Left renal pelvis (tissue), 4 donors: ENCODE results near the gene KNDC1. TPM values are rescaled to one million over a fixed set of nuclear protein-coding genes. Genes with fewer than 3 reads are reported as not detected.
"Not testable (repeated sequence)": the region's sequence is repeated elsewhere in the genome, so short reads cannot be mapped to it uniquely, and the experiment has no call there.

Experiments used
- DNase-seq, 4 donors: peaks; one replicate each; pipeline ENCODE4 v3.0.0-alpha.2; 2013; ENCODE audit warnings: low read depth in 4 of 4, low spot score in 3 of 4
- polyA plus RNA-seq, 4 donors: library from polyadenylated mRNA; unstranded; fragments of 120-200 nt; gene quantifications; one replicate each; pipeline ENCODE4 v1.2.1, GENCODE V29; 2013; ENCODE audit not compliant: insufficient read length in 4 of 4

Gene KNDC1
- polyA plus RNA-seq, 4 donors = 2.5 to 10.0 (median 6.9) TPM

DNA sequence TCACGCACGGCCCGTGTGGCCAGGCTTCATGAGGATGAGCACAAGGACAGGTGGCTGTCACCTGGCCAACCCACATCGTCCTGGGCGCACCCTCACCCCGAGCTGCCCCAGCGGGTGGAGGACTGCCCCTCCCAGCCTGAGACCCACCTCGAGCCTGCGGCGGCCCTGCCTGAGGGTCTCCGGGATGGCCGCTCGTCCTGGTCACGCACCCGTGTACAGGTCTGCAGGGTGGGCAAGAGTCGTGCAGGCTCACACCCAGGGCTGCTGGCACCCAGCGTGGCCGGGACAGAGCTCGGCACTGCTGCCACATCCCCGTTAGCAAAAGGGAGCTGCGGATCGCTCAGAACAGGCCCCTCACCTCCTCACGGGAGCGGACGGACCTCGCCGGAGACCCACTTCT, 55.6 kb downstream of the KNDC1 start:
- no peak for DNase-seq

GRCh38 chr10:133216776-133217175, 56.8 kb downstream of the KNDC1 start:
- no peak for DNase-seq

- no peak for DNase-seq
These were observed 58.0 kb downstream of the KNDC1 start for GRCh38 chr10:133217800-133218589.

DNA sequence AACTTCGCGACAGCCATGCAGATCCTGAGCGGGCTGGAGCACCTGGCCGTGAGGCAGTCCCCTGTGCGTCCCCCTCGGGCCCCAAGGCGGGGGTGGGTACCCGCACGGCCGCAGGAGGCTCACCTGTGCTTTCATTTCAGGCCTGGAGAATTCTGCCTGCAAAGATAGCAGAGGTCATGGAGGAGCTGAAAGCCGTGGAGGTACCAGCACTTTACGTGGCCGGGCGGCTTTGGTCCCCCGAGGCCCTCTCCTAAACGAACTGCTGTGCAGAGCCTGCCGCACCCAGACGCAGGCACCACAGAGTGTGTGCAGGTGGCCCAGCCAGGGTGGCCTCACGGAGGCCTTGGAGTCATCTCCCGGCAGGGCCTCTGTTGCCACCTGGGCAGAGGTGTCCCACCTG, 58.9 kb downstream of the KNDC1 start:
- DNase-seq = no peak

GRCh38 chr10:133219782-133220181, 59.8 kb downstream of the KNDC1 start:
- no peak for DNase-seq

DNA sequence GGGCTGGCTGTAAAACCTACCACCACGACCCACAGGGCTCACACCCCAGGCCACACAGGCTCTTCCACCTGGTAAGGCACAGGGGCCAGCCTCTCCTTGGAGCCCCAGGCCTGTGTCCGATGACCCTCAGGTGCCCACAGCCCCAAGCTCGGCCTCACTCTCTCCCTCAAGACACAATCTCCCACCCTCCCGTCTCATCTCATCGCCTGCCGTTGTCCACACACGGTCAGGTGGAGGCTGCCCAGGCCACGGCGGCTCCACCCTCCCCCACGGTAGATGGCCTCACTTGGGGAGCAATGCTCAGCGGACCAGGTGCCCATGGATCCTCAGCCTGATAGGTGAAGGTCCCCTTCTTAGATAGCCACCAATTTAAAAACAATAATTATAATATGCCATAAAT, 61.3 kb downstream of the KNDC1 start:
- DNase-seq = no peak

DNA sequence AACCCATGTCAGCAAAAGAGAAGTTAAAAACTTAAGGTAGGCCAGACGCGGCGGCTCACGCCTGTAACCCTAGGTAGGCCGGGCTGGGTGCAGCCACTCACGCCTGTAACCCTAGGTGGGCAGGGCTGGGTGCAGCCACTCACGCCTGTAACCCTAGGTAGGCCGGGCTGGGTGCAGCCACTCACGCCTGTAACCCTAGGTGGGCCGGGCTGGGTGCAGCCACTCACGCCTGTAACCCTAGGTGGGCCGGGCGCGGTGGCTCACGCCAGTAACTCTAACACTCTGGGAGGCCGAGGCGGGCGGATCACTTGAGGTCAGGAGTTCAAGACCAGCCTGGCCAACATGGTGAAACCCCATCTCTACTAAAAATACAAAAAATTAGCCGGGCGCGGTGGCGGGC, 61.7 kb downstream of the KNDC1 start:
- not testable (repeated sequence) for DNase-seq

GRCh38 chr10:133224076-133224475, 64.1 kb downstream of the KNDC1 start:
- DNase-seq = no peak

- DNase-seq = peak in 2 of 4 donors; percentile 46 to 60
These were observed 64.8 kb downstream of the KNDC1 start for GRCh38 chr10:133224756-133225372.

DNA sequence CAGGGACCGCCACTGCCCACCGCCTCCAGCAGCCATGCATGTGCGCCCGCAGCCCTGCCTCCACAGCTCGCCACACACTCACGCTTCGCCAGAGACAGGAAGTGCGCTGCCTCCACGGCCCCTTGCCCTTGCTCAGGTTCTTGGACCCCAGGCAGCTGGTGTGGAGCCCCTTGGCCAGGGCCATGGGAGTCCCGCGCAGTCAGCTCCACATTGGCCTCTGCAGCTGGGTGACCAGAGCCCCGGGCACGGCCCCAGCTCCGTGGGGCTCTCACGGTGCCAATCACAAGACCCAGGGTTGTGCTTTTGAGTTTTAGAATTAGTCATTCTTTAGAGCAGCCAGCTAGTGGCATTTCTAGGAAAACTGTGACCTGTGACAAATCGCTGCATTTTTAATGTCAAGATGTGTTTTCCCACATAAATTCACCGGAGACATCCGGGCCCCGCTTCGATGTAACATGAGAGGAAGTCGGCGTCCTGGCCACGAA, 65.7 kb downstream of the KNDC1 start:
- DNase-seq = no peak

DNA sequence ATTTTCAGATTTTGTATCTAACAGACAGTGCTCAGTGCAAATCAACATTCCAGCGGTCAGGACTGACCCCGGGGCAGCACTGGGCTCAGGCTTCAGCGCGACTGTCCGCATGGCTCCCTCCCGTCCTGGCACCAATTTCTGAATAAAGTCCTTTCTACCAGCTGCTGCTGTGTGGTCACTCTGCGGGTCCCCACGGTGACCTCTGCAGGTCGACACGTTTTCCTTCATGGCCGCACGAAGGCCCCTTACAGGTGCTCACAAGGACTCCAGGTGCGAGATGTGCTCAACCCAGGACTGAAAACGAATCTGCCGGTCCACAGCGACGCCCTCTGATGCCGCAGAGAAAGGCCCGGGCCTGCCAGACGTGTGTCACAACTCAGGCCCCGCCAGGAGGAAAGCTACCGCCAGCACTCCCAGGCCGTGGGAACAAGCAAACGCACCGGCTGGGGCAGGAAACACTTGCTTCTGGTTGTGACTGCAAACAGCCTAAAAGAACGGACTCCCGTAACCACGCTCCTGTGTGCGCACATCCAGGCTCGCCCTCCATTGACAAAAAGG, 66.3 kb downstream of the KNDC1 start:
- DNase-seq = no peak

GRCh38 chr10:133227256-133227655, 67.2 kb downstream of the KNDC1 start:
- no peak for DNase-seq

DNA sequence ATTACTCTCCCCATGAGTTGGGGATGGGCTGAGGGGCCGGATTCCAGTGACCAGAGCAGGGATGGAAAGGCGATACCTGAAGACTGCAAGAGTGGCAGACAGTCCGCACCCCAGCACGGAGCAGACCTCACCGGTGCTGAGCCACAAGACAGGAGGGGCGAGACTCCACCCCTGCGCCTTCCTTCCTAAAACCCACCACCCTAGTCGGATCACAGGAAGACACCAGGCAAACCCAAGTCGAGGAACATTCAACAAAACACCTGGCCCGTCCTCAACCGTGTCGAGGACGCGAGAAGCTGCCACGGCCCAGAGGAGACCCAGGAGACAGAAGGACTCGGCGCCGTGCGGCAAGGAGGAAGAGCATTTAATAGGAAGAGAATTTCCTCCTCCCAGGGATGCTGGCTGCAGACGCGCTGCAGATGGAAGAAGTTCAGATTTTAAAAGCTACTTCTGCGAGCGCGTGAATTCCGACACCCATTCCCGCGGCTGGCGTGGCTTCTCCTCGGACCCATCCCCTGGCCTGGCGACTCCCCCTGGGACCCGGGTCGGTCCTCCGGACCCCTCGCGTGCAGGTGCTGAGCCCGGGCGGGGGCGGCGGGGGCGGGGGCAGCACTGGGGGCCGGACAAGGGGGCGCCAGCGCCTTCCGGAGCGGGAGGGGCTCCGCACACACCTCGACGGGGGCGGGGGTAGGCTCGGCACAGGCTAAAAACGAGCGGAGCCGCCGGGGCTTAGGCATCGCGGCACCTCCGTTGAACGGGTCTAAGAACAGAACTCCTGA, 69.4 kb downstream of the KNDC1 start:
- DNase-seq = no peak

DNA sequence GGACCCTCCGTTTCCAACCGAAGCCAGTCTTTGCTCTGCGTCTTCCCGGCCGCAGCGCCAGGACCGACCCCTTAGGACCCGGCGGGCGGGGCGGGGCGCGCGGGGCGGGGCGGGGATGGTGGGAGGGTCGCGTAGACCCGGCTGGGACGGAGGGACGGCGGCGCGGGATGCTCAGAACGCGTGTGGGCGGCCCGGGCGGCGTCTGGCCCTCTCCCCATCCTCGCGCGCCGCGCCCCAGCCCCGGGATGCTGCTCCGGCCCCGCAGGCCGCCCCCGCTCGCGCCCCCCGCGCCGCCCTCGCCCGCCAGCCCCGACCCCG, 70.0 kb downstream of the KNDC1 start, which contains the start of gene UTF1:
UTF1 (plus strand) TSS at position 174 of the 318 bp plus-strand sequence; CDS start at position 246, 72 bp downstream.
- DNase-seq = no peak

DNA sequence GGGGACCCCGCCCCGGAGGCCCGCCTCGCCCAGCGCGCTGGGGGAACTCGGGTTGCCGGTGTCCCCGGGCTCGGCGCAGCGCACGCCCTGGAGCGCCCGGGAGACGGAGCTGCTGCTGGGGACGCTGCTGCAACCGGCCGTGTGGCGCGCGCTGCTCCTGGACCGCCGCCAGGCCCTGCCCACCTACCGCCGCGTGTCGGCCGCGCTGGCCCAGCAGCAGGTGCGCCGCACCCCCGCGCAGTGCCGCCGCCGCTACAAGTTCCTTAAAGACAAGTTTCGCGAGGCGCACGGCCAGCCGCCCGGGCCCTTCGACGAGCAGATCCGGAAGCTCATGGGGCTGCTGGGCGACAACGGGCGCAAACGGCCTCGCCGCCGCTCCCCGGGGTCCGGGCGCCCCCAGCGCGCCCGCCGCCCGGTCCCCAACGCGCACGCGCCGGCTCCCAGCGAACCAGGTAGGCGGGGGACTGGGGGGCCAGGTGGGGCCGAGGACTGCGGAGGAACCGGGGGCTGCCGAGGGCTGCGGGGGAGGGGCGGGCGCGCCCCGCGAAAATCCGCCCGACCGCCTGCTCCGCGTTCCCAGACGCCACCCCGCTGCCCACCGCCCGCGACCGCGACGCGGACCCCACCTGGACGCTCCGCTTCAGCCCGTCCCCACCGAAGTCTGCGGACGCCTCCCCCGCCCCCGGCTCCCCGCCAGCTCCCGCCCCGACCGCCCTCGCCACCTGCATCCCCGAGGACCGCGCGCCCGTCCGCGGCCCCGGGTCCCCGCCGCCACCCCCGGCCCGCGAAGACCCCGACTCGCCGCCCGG, 70.6 kb downstream of the KNDC1 start:
- DNase-seq = no peak

GRCh38 chr10:133231244-133231945, 71.4 kb downstream of the KNDC1 start:
- DNase-seq = no peak

GRCh38 chr10:133231946-133232574, 72.0 kb downstream of the KNDC1 start:
- no peak for DNase-seq

- not testable (repeated sequence) for DNase-seq
These were observed 74.8 kb downstream of the KNDC1 start for GRCh38 chr10:133234796-133235195.

- no peak for DNase-seq
These were observed 75.3 kb downstream of the KNDC1 start for GRCh38 chr10:133235265-133235855.
